IMR-90 (cell line): ENCODE results near the gene APOB.

ENCODE experiments used
- BHLHE40 ChIP-seq: fragments of 150-350 bp; IDR thresholded peaks from 2 replicates; pipeline ENCODE4 v1.6.1; 2016; ENCODE audit warnings: mild to moderate bottlenecking, low read depth, low read length
- CEBPB ChIP-seq: IDR thresholded peaks from 2 replicates; pipeline ENCODE4 v1.6.1; 2012; ENCODE audit warnings: low read depth, low read length, improper control_type of control experiment
- CTCF ChIP-seq: conservative IDR thresholded peaks from 2 replicates; pipeline ENCODE4 v1.5.1; 2012; ENCODE audit warnings: mild to moderate bottlenecking, low read depth, low read length, improper control_type of control experiment
- ELK1 ChIP-seq: fragments of 150-350 bp; IDR thresholded peaks from 2 replicates; pipeline ENCODE4 v1.6.1; 2016; ENCODE audit warnings: low read depth, mild to moderate bottlenecking, low read length, moderate library complexity, borderline replicate concordance
- FOS ChIP-seq: fragments of 150-350 bp; IDR thresholded peaks from 2 replicates; pipeline ENCODE4 v1.6.1; 2016; ENCODE audit warnings: low read depth, low read length
- MAFK ChIP-seq: IDR thresholded peaks from 2 replicates; pipeline ENCODE4 v1.6.1; 2012; ENCODE audit warnings: low read depth, low read length, improper control_type of control experiment
- MXI1 ChIP-seq: IDR thresholded peaks from 2 replicates; pipeline ENCODE4 v1.6.1; 2012; ENCODE audit warnings: low read depth, mild to moderate bottlenecking, low read length, moderate library complexity, borderline replicate concordance
- NFE2L2 ChIP-seq: fragments of 150-350 bp; IDR thresholded peaks from 2 replicates; pipeline ENCODE4 v1.6.1; 2016; ENCODE audit warnings: low read depth, mild to moderate bottlenecking, low read length
- POLR2A ChIP-seq: IDR thresholded peaks from 2 replicates; pipeline ENCODE4 v1.6.1; 2012; ENCODE audit warnings: mild to moderate bottlenecking, low read depth, low read length
- RAD21 ChIP-seq: IDR thresholded peaks from 2 replicates; pipeline ENCODE4 v1.6.1; 2012; ENCODE audit warnings: low read length, improper control_type of control experiment
- RCOR1 ChIP-seq: IDR thresholded peaks from 2 replicates; pipeline ENCODE4 v1.6.1; 2012; ENCODE audit warnings: mild to moderate bottlenecking, low read length, improper control_type of control experiment; ENCODE audit not compliant: insufficient replicate concordance
- RFX5 ChIP-seq: IDR thresholded peaks from 2 replicates; pipeline ENCODE4 v1.8.0; 2012; ENCODE audit warnings: low read depth, mild to moderate bottlenecking, low read length, moderate library complexity
- SMC3 ChIP-seq: fragments of 150-350 bp; IDR thresholded peaks from 2 replicates; pipeline ENCODE4 v1.6.1; 2016; ENCODE audit warnings: low read depth, mild to moderate bottlenecking, antibody characterized with exemption, low read length, moderate library complexity
- USF2 ChIP-seq: fragments of 150-350 bp; IDR thresholded peaks from 2 replicates; pipeline ENCODE4 v1.6.1; 2017; ENCODE audit warnings: mild to moderate bottlenecking, antibody characterized with exemption, low read length, low read depth

- no peak for TF ChIP-seq POLR2A
- no peak for TF ChIP-seq CTCF
- no peak for TF ChIP-seq SMC3
- no peak for TF ChIP-seq FOS
- no peak for TF ChIP-seq RCOR1
- TF ChIP-seq ELK1 = no peak
- TF ChIP-seq USF2 = no peak
- no peak for TF ChIP-seq CEBPB
- TF ChIP-seq NFE2L2 = no peak
- no peak for TF ChIP-seq MAFK
- TF ChIP-seq RFX5 = no peak
- TF ChIP-seq BHLHE40 = no peak
- no peak for TF ChIP-seq MXI1
- TF ChIP-seq RAD21 = no peak
Measured at GRCh38 chr2:21055451-21055850, 11.6 kb upstream of the APOB start.
